HCT116 (cell line): ENCODE results near the gene TSPEAR. TPM values are rescaled to one million over a fixed set of nuclear protein-coding genes. Genes with fewer than 3 reads are reported as not detected.

Source experiments
- ATAC-seq: fragments of 200-7000 bp; cut with Tn5 transposase; 2 replicates; pipeline ENCODE4 v1.9.1; 2020; ENCODE audit warnings: mild to moderate bottlenecking, moderate library complexity
- BruUV-seq: library from RNA; stranded (reverse); fragments of 400-500 nt; replicated peaks from 2 replicates; lab custom pipeline; 2021; lab: Mats Ljungman, UMichigan
- CTCF ChIA-PET: fragments of 300-600 bp; sonication (Branson Sonifier 250); formaldehyde crosslinking; loops from one replicate; lab custom pipeline; 2021; ENCODE audit warnings: antibody characterized with exemption; lab: Charles Lee
- POLR2A ChIA-PET: fragments of 300-600, 350-600 bp; sonication (Branson Sonifier 250); formaldehyde crosslinking; loops from one replicate; lab custom pipeline; 2021; ENCODE audit warnings: antibody characterized with exemption; lab: Charles Lee
- RAD21 ChIA-PET, 2 experiments: fragments of 300-600 bp; sonication (Branson Sonifier 250); formaldehyde crosslinking; loops; one replicate each; lab custom pipeline; 2023; ENCODE audit warnings: low total read pairs in 2 of 2; ENCODE audit not compliant: uncharacterized antibody in 2 of 2, unreplicated experiment in 2 of 2, low non-redundant PET in 1 of 2; lab: Charles Lee
- DNase-seq: peaks from one replicate; pipeline ENCODE4 v3.0.0-alpha.2; 2010; ENCODE audit warnings: low read depth, low spot score
- H2AFZ ChIP-seq: fragments of 200-600 bp; shearing (Covaris generic), sonication (generic); 2 replicates; pipeline ENCODE4 v1.6.1; 2017; ENCODE audit warnings: low read depth, mixed run types, mixed read lengths, antibody characterized with exemption, low read length; ENCODE audit not compliant: poor library complexity, severe bottlenecking
- H3K27ac ChIP-seq: 2 replicates; pipeline ENCODE4 v1.5.1; 2012; ENCODE audit warnings: low read depth, low read length
- H3K27me3 ChIP-seq: fragments of 200-600 bp; sonication (generic); 2 replicates; pipeline ENCODE4 v1.6.1; 2016; ENCODE audit warnings: mixed run types, low read length, mixed read lengths; ENCODE audit not compliant: insufficient read depth
- H3K36me3 ChIP-seq, 2 experiments: fragments of 200-500 bp in 1 of 2; fragments of 200-600 bp in 1 of 2; sonication (Bioruptor generic) in 1 of 2; sonication (generic) in 1 of 2; 2 replicates each; pipeline versions ENCODE4 v1.5.1 to v1.6.1; 2014 to 2016; ENCODE audit warnings: low read length in 2 of 2, inconsistent platforms in 1 of 2, mixed read lengths in 1 of 2, mixed run types in 1 of 2; ENCODE audit not compliant: insufficient read depth in 2 of 2, control insufficient read depth in 1 of 2
- H3K4me1 ChIP-seq, 2 experiments: fragments of 200-600 bp in 1 of 2; sonication (generic) in 1 of 2; 2 replicates each; pipeline versions ENCODE4 v1.5.1 to v1.6.1; 2012 to 2017; ENCODE audit warnings: low read length in 2 of 2, inconsistent platforms in 1 of 2, mild to moderate bottlenecking in 1 of 2, mixed read lengths in 1 of 2, mixed run types in 1 of 2, moderate library complexity in 1 of 2; ENCODE audit not compliant: insufficient read depth in 2 of 2, control insufficient read depth in 1 of 2
- H3K4me2 ChIP-seq: fragments of 200-600 bp; sonication (generic); 2 replicates; pipeline ENCODE4 v1.6.1; 2017; ENCODE audit warnings: mixed run types, low read length, mixed read lengths
- H3K4me3 ChIP-seq, 2 experiments: fragments of 200-600 bp in 1 of 2; sonication (generic) in 1 of 2; replicated peaks in 1 of 2; 2 replicates each; pipeline ENCODE4 v1.5.1; 2011 to 2016; ENCODE audit warnings: low read length in 2 of 2, control low read depth in 1 of 2, low read depth in 1 of 2, mild to moderate bottlenecking in 1 of 2, mixed read lengths in 1 of 2, mixed run types in 1 of 2
- H3K79me2 ChIP-seq: fragments of 200-600 bp; sonication (generic); 2 replicates; pipeline ENCODE4 v1.6.1; 2017; ENCODE audit warnings: mild to moderate bottlenecking, mixed run types, low read length, moderate library complexity, mixed read lengths; ENCODE audit not compliant: insufficient read depth
- H3K9ac ChIP-seq: fragments of 200-600 bp; sonication (generic); 2 replicates; pipeline ENCODE4 v1.6.1; 2016; ENCODE audit warnings: low read length, mixed read lengths
- H3K9me2 ChIP-seq: fragments of 200-600 bp; sonication (generic), shearing (Covaris generic); 2 replicates; pipeline ENCODE4 v1.6.1; 2017; ENCODE audit warnings: mixed run types, mild to moderate bottlenecking, moderate library complexity; ENCODE audit not compliant: insufficient read depth
- H3K9me3 ChIP-seq, 2 experiments: fragments of 200-500 bp in 1 of 2; fragments of 200-600 bp in 1 of 2; sonication (Bioruptor generic) in 1 of 2; sonication (generic) in 1 of 2; 2 replicates each; pipeline ENCODE4 v1.6.1; 2014 to 2017; ENCODE audit warnings: low read length in 2 of 2, mixed read lengths in 2 of 2, inconsistent platforms in 1 of 2, low read depth in 1 of 2, mild to moderate bottlenecking in 1 of 2, mixed run types in 1 of 2, moderate library complexity in 1 of 2; ENCODE audit not compliant: control insufficient read depth in 1 of 2, insufficient read depth in 1 of 2
- H4K20me1 ChIP-seq: fragments of 200-600 bp; sonication (generic), shearing (Covaris generic); 2 replicates; pipeline ENCODE4 v1.6.1; 2017; ENCODE audit warnings: mixed run types, mild to moderate bottlenecking, moderate library complexity; ENCODE audit not compliant: insufficient read depth
- CBX3 ChIP-seq: IDR thresholded peaks from 2 replicates; pipeline ENCODE4 v1.6.1; 2012; ENCODE audit warnings: low read depth
- CEBPB ChIP-seq: IDR thresholded peaks from 2 replicates; pipeline ENCODE4 v1.6.1; 2012; ENCODE audit warnings: low read depth
- EGR1 ChIP-seq: IDR thresholded peaks from 2 replicates; pipeline ENCODE4 v1.6.1; 2012; ENCODE audit warnings: low read depth
- ELF1 ChIP-seq: IDR thresholded peaks from 2 replicates; pipeline ENCODE4 v1.6.1; 2012; ENCODE audit warnings: low read depth, borderline replicate concordance
- EZH2 ChIP-seq: fragments of 200-600 bp; sonication (generic); IDR thresholded peaks from 2 replicates; pipeline ENCODE4 v1.6.1; 2017; ENCODE audit warnings: antibody characterized with exemption, mixed run types
- EZH2phosphoT487 ChIP-seq: fragments of 200-600 bp; IDR thresholded peaks from 2 replicates; pipeline ENCODE4 v1.6.1; 2018; ENCODE audit warnings: antibody characterized with exemption, borderline replicate concordance
- JUND ChIP-seq: IDR thresholded peaks from 2 replicates; pipeline ENCODE4 v1.6.1; 2012
- POLR2A ChIP-seq: IDR thresholded peaks from 2 replicates; pipeline ENCODE4 v1.7.0; 2011; ENCODE audit warnings: borderline replicate concordance; ENCODE audit not compliant: insufficient read depth, insufficient read length; ENCODE audit errors: extremely low read depth
- POLR2AphosphoS5 ChIP-seq: IDR thresholded peaks from 2 replicates; pipeline ENCODE4 v1.6.1; 2011; ENCODE audit warnings: mild to moderate bottlenecking, low read depth, low read length, moderate library complexity
- RAD21 ChIP-seq: IDR thresholded peaks from 2 replicates; pipeline ENCODE4 v1.6.1; 2012; ENCODE audit warnings: low read depth, mild to moderate bottlenecking
- TCF7L2 ChIP-seq: IDR thresholded peaks from 2 replicates; pipeline ENCODE4 v1.7.0; 2011; ENCODE audit warnings: borderline replicate concordance, inconsistent platforms; ENCODE audit not compliant: insufficient read depth, insufficient read length; ENCODE audit errors: extremely low read depth
- YY1 ChIP-seq: IDR thresholded peaks from 2 replicates; pipeline ENCODE4 v1.6.1; 2011; ENCODE audit warnings: low read length, low read depth, moderate library complexity, mild to moderate bottlenecking; ENCODE audit not compliant: insufficient replicate concordance; ENCODE audit errors: extremely low read depth
- ZFX ChIP-seq: fragments of 450-650 bp; IDR thresholded peaks from 2 replicates; pipeline ENCODE4 v1.6.1; 2017
- intact Hi-C: fragments of 100-400 bp; cut with micrococcal nuclease; formaldehyde crosslinking; loops from 2 replicates; pipeline ENCODE4 v1.10.0; 2022
- total RNA-seq: library from RNA; stranded (reverse); gene quantifications from one replicate; pipeline ENCODE4 v1.2.1, GENCODE V29; 2021; ENCODE audit not compliant: unreplicated experiment
- TF ChIP-seq, protein P1 (sequence below): IDR thresholded peaks from 2 replicates; pipeline ENCODE4 v1.6.1; 2012; ENCODE audit warnings: low read depth
- TF ChIP-seq, protein P2 (sequence below): IDR thresholded peaks from 2 replicates; pipeline ENCODE4 v1.6.1; 2012
- TF ChIP-seq, protein P3 (sequence below): IDR thresholded peaks from 2 replicates; pipeline ENCODE4 v1.6.1; 2011; ENCODE audit warnings: mild to moderate bottlenecking, low read length, moderate library complexity; ENCODE audit not compliant: insufficient replicate concordance; ENCODE audit errors: extremely low read depth

TSPEAR gene
- total RNA-seq, 1 experiment from 2014 or later: not detected

DNA sequence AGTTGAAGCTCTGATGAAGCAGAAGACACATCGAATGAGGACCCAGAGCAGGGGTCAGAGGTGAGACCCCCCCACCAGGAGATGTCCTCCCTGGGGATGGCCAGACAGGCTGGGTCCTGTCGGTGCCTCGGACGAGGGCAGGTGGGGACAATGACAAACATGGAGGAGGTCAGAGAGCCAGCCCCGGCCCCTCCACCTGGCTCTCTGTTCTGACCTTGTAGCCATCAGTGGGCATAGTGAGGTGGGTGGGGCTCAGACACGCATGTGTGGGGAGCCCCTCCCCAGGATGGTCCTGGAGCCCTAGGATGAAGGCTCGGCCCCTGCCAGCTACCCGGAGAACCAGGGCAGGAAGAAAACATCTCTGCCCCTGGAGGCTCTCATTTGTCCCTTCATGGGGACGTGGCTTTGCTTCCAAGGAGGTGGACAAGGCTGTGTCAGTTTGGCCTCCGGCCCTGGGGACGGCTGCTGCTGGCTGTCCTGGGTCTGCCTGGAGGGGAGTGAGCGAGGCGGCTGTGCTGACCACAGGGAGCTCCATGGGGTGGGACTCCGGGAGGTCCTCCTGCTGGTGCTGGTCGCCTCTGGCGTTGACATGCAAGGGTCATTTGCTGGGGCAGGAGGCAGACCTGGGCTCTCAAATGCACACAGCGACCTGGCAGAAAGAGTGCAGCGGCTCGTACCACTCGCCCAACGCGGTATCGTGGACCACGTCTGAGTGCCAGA is 121.6 kb downstream of the TSPEAR start (continued):
- TF ChIP-seq, protein P1, sequence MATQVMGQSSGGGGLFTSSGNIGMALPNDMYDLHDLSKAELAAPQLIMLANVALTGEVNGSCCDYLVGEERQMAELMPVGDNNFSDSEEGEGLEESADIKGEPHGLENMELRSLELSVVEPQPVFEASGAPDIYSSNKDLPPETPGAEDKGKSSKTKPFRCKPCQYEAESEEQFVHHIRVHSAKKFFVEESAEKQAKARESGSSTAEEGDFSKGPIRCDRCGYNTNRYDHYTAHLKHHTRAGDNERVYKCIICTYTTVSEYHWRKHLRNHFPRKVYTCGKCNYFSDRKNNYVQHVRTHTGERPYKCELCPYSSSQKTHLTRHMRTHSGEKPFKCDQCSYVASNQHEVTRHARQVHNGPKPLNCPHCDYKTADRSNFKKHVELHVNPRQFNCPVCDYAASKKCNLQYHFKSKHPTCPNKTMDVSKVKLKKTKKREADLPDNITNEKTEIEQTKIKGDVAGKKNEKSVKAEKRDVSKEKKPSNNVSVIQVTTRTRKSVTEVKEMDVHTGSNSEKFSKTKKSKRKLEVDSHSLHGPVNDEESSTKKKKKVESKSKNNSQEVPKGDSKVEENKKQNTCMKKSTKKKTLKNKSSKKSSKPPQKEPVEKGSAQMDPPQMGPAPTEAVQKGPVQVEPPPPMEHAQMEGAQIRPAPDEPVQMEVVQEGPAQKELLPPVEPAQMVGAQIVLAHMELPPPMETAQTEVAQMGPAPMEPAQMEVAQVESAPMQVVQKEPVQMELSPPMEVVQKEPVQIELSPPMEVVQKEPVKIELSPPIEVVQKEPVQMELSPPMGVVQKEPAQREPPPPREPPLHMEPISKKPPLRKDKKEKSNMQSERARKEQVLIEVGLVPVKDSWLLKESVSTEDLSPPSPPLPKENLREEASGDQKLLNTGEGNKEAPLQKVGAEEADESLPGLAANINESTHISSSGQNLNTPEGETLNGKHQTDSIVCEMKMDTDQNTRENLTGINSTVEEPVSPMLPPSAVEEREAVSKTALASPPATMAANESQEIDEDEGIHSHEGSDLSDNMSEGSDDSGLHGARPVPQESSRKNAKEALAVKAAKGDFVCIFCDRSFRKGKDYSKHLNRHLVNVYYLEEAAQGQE: no peak
- TF ChIP-seq, all 23 proteins: peak for 0

DNA sequence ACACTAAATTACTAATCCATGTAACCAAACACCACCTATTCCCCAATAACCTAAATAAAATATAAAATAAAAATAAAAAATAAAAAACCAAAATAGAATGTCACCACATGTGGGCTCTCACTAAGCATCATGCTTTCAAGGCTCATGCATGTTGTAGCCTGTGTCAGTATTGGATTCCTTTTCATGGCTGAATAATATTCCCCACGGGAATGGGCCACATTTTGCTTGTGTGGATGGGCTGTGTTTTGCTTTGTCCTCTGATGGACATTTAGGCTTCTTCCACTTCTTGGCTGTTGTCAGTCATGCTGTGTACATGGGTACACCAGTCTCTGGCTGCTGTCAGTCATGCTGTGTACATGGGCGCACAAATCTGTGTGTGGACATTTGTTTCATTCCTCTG is 122.3 kb downstream of the TSPEAR start:
- Histone ChIP-seq H3K9ac (no peak overlapping the region), H3K9me2 (no peaks in the 10 kb centered on the region), H3K27ac (no peak overlapping the region), H3K27me3 (peaks cover 23% of the 10 kb centered on the region), H3K79me2 (no peaks in the 10 kb centered on the region), H3K4me2 (no peak overlapping the region), H2AFZ (no peak overlapping the region), H3K4me1 (no peaks in the 10 kb centered on the region), H3K4me3 (no peak overlapping the region), H3K9me3 (no peaks in the 10 kb centered on the region), H3K36me3 (no peaks in the 10 kb centered on the region), H4K20me1 (no peaks in the 10 kb centered on the region)
- DNase-seq: no peak
- intact Hi-C loops: no loop called here
- ATAC-seq: no peak
- CTCF ChIA-PET: no interaction called here
- RAD21 ChIA-PET: no interaction called here
- no TSS peak for BruUV-seq
- POLR2A ChIA-PET: no interaction called here
- no peak for TF ChIP-seq POLR2A
- no peak for TF ChIP-seq CEBPB
- TF ChIP-seq EGR1: no peak
- no peak for TF ChIP-seq POLR2AphosphoS5
- TF ChIP-seq ELF1: no peak
- no peak for TF ChIP-seq ZFX
- no peak for TF ChIP-seq CBX3
- TF ChIP-seq JUND: no peak
- no peak for TF ChIP-seq YY1
- no peak for TF ChIP-seq RAD21
- TF ChIP-seq EZH2phosphoT487: no peak
- no peak for TF ChIP-seq EZH2
- TF ChIP-seq, protein P2, sequence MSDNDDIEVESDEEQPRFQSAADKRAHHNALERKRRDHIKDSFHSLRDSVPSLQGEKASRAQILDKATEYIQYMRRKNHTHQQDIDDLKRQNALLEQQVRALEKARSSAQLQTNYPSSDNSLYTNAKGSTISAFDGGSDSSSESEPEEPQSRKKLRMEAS: no peak
- TF ChIP-seq, protein P1: no peak
- TF ChIP-seq, protein P3, sequence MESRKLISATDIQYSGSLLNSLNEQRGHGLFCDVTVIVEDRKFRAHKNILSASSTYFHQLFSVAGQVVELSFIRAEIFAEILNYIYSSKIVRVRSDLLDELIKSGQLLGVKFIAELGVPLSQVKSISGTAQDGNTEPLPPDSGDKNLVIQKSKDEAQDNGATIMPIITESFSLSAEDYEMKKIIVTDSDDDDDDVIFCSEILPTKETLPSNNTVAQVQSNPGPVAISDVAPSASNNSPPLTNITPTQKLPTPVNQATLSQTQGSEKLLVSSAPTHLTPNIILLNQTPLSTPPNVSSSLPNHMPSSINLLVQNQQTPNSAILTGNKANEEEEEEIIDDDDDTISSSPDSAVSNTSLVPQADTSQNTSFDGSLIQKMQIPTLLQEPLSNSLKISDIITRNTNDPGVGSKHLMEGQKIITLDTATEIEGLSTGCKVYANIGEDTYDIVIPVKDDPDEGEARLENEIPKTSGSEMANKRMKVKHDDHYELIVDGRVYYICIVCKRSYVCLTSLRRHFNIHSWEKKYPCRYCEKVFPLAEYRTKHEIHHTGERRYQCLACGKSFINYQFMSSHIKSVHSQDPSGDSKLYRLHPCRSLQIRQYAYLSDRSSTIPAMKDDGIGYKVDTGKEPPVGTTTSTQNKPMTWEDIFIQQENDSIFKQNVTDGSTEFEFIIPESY: no peak
- TF ChIP-seq TCF7L2: no peak
